MCF 10A (cell line): ENCODE data around the gene CTTN. TPM values are rescaled to one million over a fixed set of nuclear protein-coding genes. Genes with fewer than 3 reads are reported as not detected.
A peak's percentile ranks its signal among the peaks of the same experiment; 100 is the strongest.

ENCODE experiments used
- BruUV-seq: library from RNA; stranded (reverse); fragments of 400-500 nt; replicated peaks from 2 replicates; lab custom pipeline; 2021; lab: Mats Ljungman, UMichigan
- CTCF ChIA-PET: fragments of 300-600 bp; sonication (Branson Sonifier 250); formaldehyde crosslinking; extraction: SDS; loops from one replicate; lab custom pipeline; 2021; ENCODE audit warnings: antibody characterized with exemption, inconsistent platforms; lab: Yijun Ruan, JAX
- POLR2A ChIA-PET: fragments of 300-600, 350-650 bp; sonication (Branson Sonifier 250); formaldehyde crosslinking; extraction: SDS; loops from one replicate; lab custom pipeline; 2020; ENCODE audit warnings: antibody characterized with exemption, inconsistent platforms; lab: Yijun Ruan, JAX
- DNase-seq: peaks from one replicate; pipeline ENCODE4 v3.0.0-alpha.2; 2018; ENCODE audit not compliant: unreplicated experiment
- H3K27ac Mint-ChIP-seq: one replicate; pipeline ENCODE4 v1.8.0; 2022; ENCODE audit warnings: mild to moderate bottlenecking, low read depth, mixed read lengths; ENCODE audit not compliant: unreplicated experiment
- H3K27me3 Mint-ChIP-seq: one replicate; pipeline ENCODE4 v1.8.0; 2022; ENCODE audit warnings: mixed read lengths; ENCODE audit not compliant: insufficient read depth, unreplicated experiment
- H3K36me3 Mint-ChIP-seq: one replicate; pipeline ENCODE4 v1.8.0; 2022; ENCODE audit warnings: mild to moderate bottlenecking, moderate library complexity, mixed read lengths; ENCODE audit not compliant: insufficient read depth, unreplicated experiment
- H3K4me1 Mint-ChIP-seq: one replicate; pipeline ENCODE4 v1.8.0; 2022; ENCODE audit warnings: mixed read lengths; ENCODE audit not compliant: insufficient read depth, unreplicated experiment
- H3K4me3 Mint-ChIP-seq: one replicate; pipeline ENCODE4 v1.8.0; 2022; ENCODE audit warnings: mild to moderate bottlenecking, moderate library complexity, mixed read lengths; ENCODE audit not compliant: unreplicated experiment
- H3K9me3 Mint-ChIP-seq: one replicate; pipeline ENCODE4 v1.8.0; 2022; ENCODE audit warnings: mixed read lengths; ENCODE audit not compliant: unreplicated experiment
- CTCF ChIP-seq: fragments of 200-600 bp; IDR thresholded peaks from one replicate; pipeline ENCODE4 v1.8.0; 2022; ENCODE audit warnings: antibody characterized with exemption, mild to moderate bottlenecking; ENCODE audit not compliant: unreplicated experiment
- intact Hi-C: fragments of 100-400 bp; cut with micrococcal nuclease; formaldehyde crosslinking; loops from 2 replicates; pipeline ENCODE4 v1.14.1; 2022
- total RNA-seq: library from RNA; stranded (reverse); gene quantifications from 2 replicates; pipeline ENCODE4 v1.2.3, GENCODE V29; 2022

Gene CTTN
- total RNA-seq, 1 experiment from 2014 or later: 264 TPM

- CTCF ChIA-PET: no interaction called here
- DNase-seq: no peak
- intact Hi-C loops: no loop called here
- BruUV-seq: no TSS peak
- peaks cover 88% of the 10 kb centered on the region for H3K36me3 Mint-ChIP-seq
- TF ChIP-seq CTCF: no peak
- no peak overlapping the region for H3K27ac Mint-ChIP-seq
- POLR2A ChIA-PET: interaction anchor here (1.0 kb wide), 1 partner anchor 111 kb away, joined by 3 read pairs; no protein-coding TSS in a partner anchor
- no peaks in the 10 kb centered on the region for H3K9me3 Mint-ChIP-seq
- no peaks in the 10 kb centered on the region for H3K4me1 Mint-ChIP-seq
- H3K27me3 Mint-ChIP-seq: no peaks in the 10 kb centered on the region
- H3K4me3 Mint-ChIP-seq: no peak overlapping the region
These were observed 22.2 kb downstream of the CTTN start for GRCh38 chr11:70420496-70420895.

GRCh38 chr11:70421123-70421522 is 22.8 kb downstream of the CTTN start:
- ChIA-PET POLR2A (no interaction called here), CTCF (no interaction called here)
- Mint-ChIP-seq H3K27ac (peak overlapping the region; percentile 27), H3K4me3 (no peak overlapping the region), H3K27me3 (no peaks in the 10 kb centered on the region), H3K36me3 (peaks cover 88% of the 10 kb centered on the region), H3K4me1 (no peaks in the 10 kb centered on the region), H3K9me3 (no peaks in the 10 kb centered on the region)
- intact Hi-C loops: no loop called here
- no peak for TF ChIP-seq CTCF
- no TSS peak for BruUV-seq
- DNase-seq: no peak

GRCh38 chr11:70422692-70423522 is 24.6 kb downstream of the CTTN start:
- H3K9me3 Mint-ChIP-seq: no peaks in the 10 kb centered on the region
- no peak for DNase-seq
- no peak for TF ChIP-seq CTCF
- BruUV-seq: no TSS peak
- no peak overlapping the region for H3K4me3 Mint-ChIP-seq
- H3K36me3 Mint-ChIP-seq: peaks cover 79% of the 10 kb centered on the region
- ChIA-PET POLR2A (no interaction called here), CTCF (no interaction called here)
- no peaks in the 10 kb centered on the region for H3K4me1 Mint-ChIP-seq
- intact Hi-C loops: no loop called here
- no peak overlapping the region for H3K27ac Mint-ChIP-seq
- H3K27me3 Mint-ChIP-seq: no peaks in the 10 kb centered on the region

GRCh38 chr11:70423523-70424505 is 25.5 kb downstream of the CTTN start:
- H3K27ac Mint-ChIP-seq: peak overlapping the region; percentile 64
- no peaks in the 10 kb centered on the region for H3K9me3 Mint-ChIP-seq
- no peak overlapping the region for H3K4me3 Mint-ChIP-seq
- H3K27me3 Mint-ChIP-seq: no peaks in the 10 kb centered on the region
- ChIA-PET CTCF (no interaction called here), POLR2A (no interaction called here)
- intact Hi-C loops: no loop called here
- peaks cover 79% of the 10 kb centered on the region for H3K36me3 Mint-ChIP-seq
- no TSS peak for BruUV-seq
- no peak for TF ChIP-seq CTCF
- DNase-seq: peak; percentile 72
- no peaks in the 10 kb centered on the region for H3K4me1 Mint-ChIP-seq
